Keratinocyte (primary cell): ENCODE data around the gene XCL1. TPM values are rescaled to one million over a fixed set of nuclear protein-coding genes. Genes with fewer than 3 reads are reported as not detected.

ENCODE experiments used
- DNase-seq: peaks from one replicate; pipeline ENCODE4 v3.0.0-alpha.2; 2011; ENCODE audit warnings: low read depth, missing footprints, low spot score
- FAIRE-seq: peaks from 2 replicates; lab custom pipeline; 2011; peaks lifted over from hg19 to GRCh38; lab: Jason Lieb, UNC
- H2AFZ ChIP-seq: 2 replicates; pipeline ENCODE4 v1.6.0; 2012; ENCODE audit warnings: low read length, control low read depth, inconsistent platforms; ENCODE audit not compliant: control insufficient read depth
- H3K27ac ChIP-seq: 2 replicates; pipeline ENCODE4 v1.5.1; 2011; ENCODE audit warnings: low read length; ENCODE audit not compliant: control insufficient read depth, insufficient read depth
- H3K27me3 ChIP-seq: 3 replicates; pipeline ENCODE4 v1.6.0; 2011; ENCODE audit warnings: low read length; ENCODE audit not compliant: control insufficient read depth, insufficient read depth; ENCODE audit errors: extremely low read depth
- H3K36me3 ChIP-seq, 2 experiments: 2 replicates in 1 of 2; 3 replicates in 1 of 2; pipeline ENCODE4 v1.5.1; 2011; ENCODE audit warnings: low read length in 2 of 2, mild to moderate bottlenecking in 1 of 2; ENCODE audit not compliant: control insufficient read depth in 2 of 2, insufficient read depth in 2 of 2; ENCODE audit errors: extremely low read depth in 1 of 2
- H3K4me1 ChIP-seq: 3 replicates; pipeline ENCODE4 v1.5.1; 2011; ENCODE audit warnings: low read length; ENCODE audit not compliant: control insufficient read depth, insufficient read depth; ENCODE audit errors: extremely low read depth
- H3K4me2 ChIP-seq: 3 replicates; pipeline ENCODE4 v1.6.0; 2011; ENCODE audit warnings: low read depth, low read length; ENCODE audit not compliant: control insufficient read depth, insufficient read depth; ENCODE audit errors: extremely low read depth
- H3K4me3 ChIP-seq, 3 experiments: fragments of 200-600 bp in 1 of 3; sonication (generic) in 1 of 3; 2 replicates in 2 of 3; 3 replicates in 1 of 3; pipeline ENCODE4 v1.5.1; 2011 to 2016; ENCODE audit warnings: low read length in 3 of 3, mild to moderate bottlenecking in 3 of 3, control low read depth in 2 of 3, inconsistent platforms in 1 of 3, low read depth in 1 of 3, mixed read lengths in 1 of 3, mixed run types in 1 of 3, moderate library complexity in 1 of 3; ENCODE audit not compliant: control insufficient read depth in 2 of 3, insufficient read depth in 2 of 3; ENCODE audit errors: extremely low read depth in 1 of 3
- H3K79me2 ChIP-seq: 2 replicates; pipeline ENCODE4 v1.6.0; 2012; ENCODE audit warnings: low read length; ENCODE audit not compliant: control insufficient read depth, insufficient read depth
- H3K9ac ChIP-seq: 3 replicates; pipeline ENCODE4 v1.6.0; 2011; ENCODE audit warnings: low read length; ENCODE audit not compliant: control insufficient read depth, insufficient read depth; ENCODE audit errors: extremely low read depth
- H3K9me1 ChIP-seq: 3 replicates; pipeline ENCODE4 v1.6.0; 2011; ENCODE audit warnings: low read length; ENCODE audit not compliant: control insufficient read depth, insufficient read depth; ENCODE audit errors: extremely low read depth
- H3K9me3 ChIP-seq: 2 replicates; pipeline ENCODE4 v1.5.1; 2012; ENCODE audit warnings: low read depth, low read length; ENCODE audit not compliant: control insufficient read depth
- H4K20me1 ChIP-seq: 3 replicates; pipeline ENCODE4 v1.6.0; 2011; ENCODE audit warnings: low read length; ENCODE audit not compliant: control insufficient read depth, insufficient read depth; ENCODE audit errors: extremely low read depth
- CTCF ChIP-seq, 3 experiments: IDR thresholded peaks in 1 of 3; conservative IDR thresholded peaks in 1 of 3; optimal IDR thresholded peaks in 1 of 3; 2 replicates in 2 of 3; 3 replicates in 1 of 3; pipeline versions ENCODE3 to v1.5.1; 2011; ENCODE audit warnings: low read length in 3 of 3, mild to moderate bottlenecking in 3 of 3, moderate library complexity in 2 of 3, control low read depth in 1 of 3, inconsistent platforms in 1 of 3; ENCODE audit not compliant: insufficient read depth in 2 of 3; ENCODE audit errors: extremely low read depth in 1 of 3
- EZH2 ChIP-seq: IDR thresholded peaks from one replicate; pipeline ENCODE4 v1.6.1; 2012; ENCODE audit warnings: inconsistent platforms, mild to moderate bottlenecking, low read length, moderate library complexity
- dilution Hi-C: fragments of 300-500 bp; cut with MboI; formaldehyde crosslinking; loops from one replicate; pipeline ENCODE4 v1.7.0; 2020; ENCODE audit warnings: low sequenced_read_pairs; ENCODE audit not compliant: extremely low pct_ligation_motif_present
- polyA plus RNA-seq, 5 experiments: library from polyadenylated mRNA; depleted of rRNA in 3 of 5; stranded (reverse) in 3 of 5; stranded (forward) in 1 of 5; unstranded in 1 of 5; fragments of >200 nt; gene quantifications; 1 replicate in 1 of 5; 2 replicates in 3 of 5; 3 replicates in 1 of 5; pipeline versions ENCODE4 v1.2.1 to v1.2.3, GENCODE V29; 2011 to 2012; ENCODE audit warnings: missing spikeins in 2 of 5, low read depth in 1 of 5, low replicate concordance in 1 of 5

XCL1 gene
- polyA plus RNA-seq, 1 donor (not counting 4 experiments of a cell fraction or from before 2014, with no cell fraction given): 0.18 TPM

GRCh38 chr1:168552961-168553360 is 23.4 kb upstream of the XCL1 start:
- H3K27me3 ChIP-seq: peaks cover 9% of the 10 kb centered on the region
- H2AFZ ChIP-seq: no peak overlapping the region
- H3K4me2 ChIP-seq: no peak overlapping the region
- H3K4me3 ChIP-seq: no peak overlapping the region
- no peaks in the 10 kb centered on the region for H4K20me1 ChIP-seq
- no peak overlapping the region for H3K27ac ChIP-seq
- no peaks in the 10 kb centered on the region for H3K9me1 ChIP-seq
- no peaks in the 10 kb centered on the region for H3K79me2 ChIP-seq
- no peaks in the 10 kb centered on the region for H3K9me3 ChIP-seq
- dilution Hi-C loops: no loop called here
- H3K4me1 ChIP-seq: no peaks in the 10 kb centered on the region
- DNase-seq: no peak
- H3K36me3 ChIP-seq: no peaks in the 10 kb centered on the region
- no peak overlapping the region for H3K9ac ChIP-seq
- TF ChIP-seq CTCF (optimal IDR thresholded peaks at IDR 0.05 in 1 of 3, IDR thresholded peaks at IDR 0.05 in 1 of 3, conservative IDR thresholded peaks at IDR 0.05 in 1 of 3; ENCODE audit: extremely low read depth in 1 of 3, insufficient read depth in 2 of 3, low read length in 3 of 3): no peak
- TF ChIP-seq EZH2: no peak
- FAIRE-seq: no peak

- no peaks in the 10 kb centered on the region for H3K36me3 ChIP-seq
- H3K79me2 ChIP-seq: no peaks in the 10 kb centered on the region
- H3K9ac ChIP-seq: no peak overlapping the region
- no peak for FAIRE-seq
- no peak overlapping the region for H3K4me3 ChIP-seq
- H4K20me1 ChIP-seq: no peaks in the 10 kb centered on the region
- peaks cover 9% of the 10 kb centered on the region for H3K27me3 ChIP-seq
- H3K27ac ChIP-seq: no peak overlapping the region
- dilution Hi-C loops: no loop called here
- H3K4me2 ChIP-seq: no peak overlapping the region
- no peaks in the 10 kb centered on the region for H3K9me3 ChIP-seq
- TF ChIP-seq CTCF (optimal IDR thresholded peaks at IDR 0.05 in 1 of 3, IDR thresholded peaks at IDR 0.05 in 1 of 3, conservative IDR thresholded peaks at IDR 0.05 in 1 of 3; ENCODE audit: extremely low read depth in 1 of 3, insufficient read depth in 2 of 3, low read length in 3 of 3) (no peak), EZH2 (no peak)
- no peaks in the 10 kb centered on the region for H3K4me1 ChIP-seq
- no peak overlapping the region for H2AFZ ChIP-seq
- no peaks in the 10 kb centered on the region for H3K9me1 ChIP-seq
- no peak for DNase-seq
Measured at GRCh38 chr1:168553680-168554553, 22.5 kb upstream of the XCL1 start.
